ENCODE measurements around the gene KRT85. TPM values are rescaled to one million over a fixed set of nuclear protein-coding genes. Genes with fewer than 3 reads are reported as not detected.

KRT85 gene
- total RNA-seq, 2 experiments from 2014 or later: not detected

DNA sequence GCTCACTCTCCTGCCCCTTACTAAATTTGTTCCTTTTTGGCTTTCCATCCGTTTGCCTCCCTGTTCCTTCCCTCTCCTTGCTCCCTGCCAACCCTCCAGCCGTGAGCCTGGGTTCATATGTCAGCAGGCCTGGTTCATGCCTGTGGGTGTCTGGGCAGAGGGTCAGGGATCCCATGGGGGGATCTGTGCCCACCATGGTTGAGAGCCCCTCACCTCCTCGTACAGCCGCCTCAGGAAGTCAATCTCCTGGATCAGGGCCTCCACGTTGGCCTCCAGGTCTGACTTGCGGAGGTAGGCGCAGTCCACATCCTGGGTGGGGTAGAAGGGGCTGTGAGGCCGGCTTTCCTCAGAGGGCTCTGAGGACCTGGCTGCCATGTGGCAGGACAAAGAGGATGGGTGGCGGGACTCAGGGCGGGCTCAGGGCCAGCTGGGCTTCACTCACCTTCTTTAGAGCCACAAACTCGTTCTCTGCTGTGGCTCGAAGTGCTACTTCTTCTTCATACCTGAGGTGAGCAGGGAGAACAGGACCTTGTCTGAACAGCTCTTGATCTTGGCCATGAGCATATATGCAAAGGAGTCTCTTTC is 49.7 kb downstream of the KRT85 start:
- H3K27me3 ChIP-seq (ENCODE audit: control insufficient read depth in 1 of 2, insufficient read depth in 2 of 2, low read length in 2 of 2): peaks cover 10% of the 10 kb centered on the region in 2 experiments
- H3K4me3 Mint-ChIP-seq: no peak overlapping the region
- no peak overlapping the region for H3K4me3 ChIP-seq (ENCODE audit: low read length)
- ChIA-PET CTCF (no interaction called here), POLR2A (no interaction called here)
- no peaks in the 10 kb centered on the region for H3K9me3 Mint-ChIP-seq
- no peaks in the 10 kb centered on the region for H3K36me3 ChIP-seq (ENCODE audit: insufficient read depth, low read length)
- H3K4me1 ChIP-seq (ENCODE audit: insufficient read depth, low read length): peaks cover 2% of the 10 kb centered on the region
- ATAC-seq (ENCODE audit: poor library complexity): no peak
- intact Hi-C loops (cut with DNase I, micrococcal nuclease): no loop called here
- no peak overlapping the region for H3K27ac ChIP-seq (ENCODE audit: low read depth in 1 of 2, low read length in 2 of 2)
- H3K27me3 Mint-ChIP-seq: peaks cover 56% of the 10 kb centered on the region
- no peaks in the 10 kb centered on the region for H3K9me3 ChIP-seq (ENCODE audit: control insufficient read depth in 1 of 2, insufficient read depth in 1 of 2, low read length in 2 of 2)
- DNase-seq: peak in 1 of 14 experiments; percentile 25
- TF ChIP-seq CTCF (IDR thresholded peaks at IDR 0.05): no peak
- no peaks in the 10 kb centered on the region for H3K4me1 Mint-ChIP-seq (ENCODE audit: low read depth)
- H3K27ac Mint-ChIP-seq: no peak overlapping the region
- H3K36me3 Mint-ChIP-seq (ENCODE audit: low read depth): no peaks in the 10 kb centered on the region

- H3K9me3 ChIP-seq (ENCODE audit: control insufficient read depth in 1 of 2, insufficient read depth in 1 of 2, low read length in 2 of 2): no peaks in the 10 kb centered on the region
- intact Hi-C loops (cut with DNase I, micrococcal nuclease): no loop called here
- H3K4me3 ChIP-seq (ENCODE audit: low read length): no peak overlapping the region
- no peak overlapping the region for H3K4me3 Mint-ChIP-seq
- H3K9me3 Mint-ChIP-seq: no peaks in the 10 kb centered on the region
- POLR2A ChIA-PET: no interaction called here
- ATAC-seq (ENCODE audit: poor library complexity): no peak
- H3K27ac ChIP-seq (ENCODE audit: low read depth in 1 of 2, low read length in 2 of 2): no peak overlapping the region
- H3K27me3 ChIP-seq (ENCODE audit: control insufficient read depth in 1 of 2, insufficient read depth in 2 of 2, low read length in 2 of 2): peaks cover 11 to 18% of the 10 kb centered on the region in 2 experiments
- H3K36me3 ChIP-seq (ENCODE audit: insufficient read depth, low read length): no peaks in the 10 kb centered on the region
- H3K27ac Mint-ChIP-seq: no peak overlapping the region
- CTCF ChIA-PET: no interaction called here
- no peaks in the 10 kb centered on the region for H3K36me3 Mint-ChIP-seq (ENCODE audit: low read depth)
- no peak for TF ChIP-seq CTCF (IDR thresholded peaks at IDR 0.05)
- H3K4me1 Mint-ChIP-seq (ENCODE audit: low read depth): no peaks in the 10 kb centered on the region
- peaks cover 56% of the 10 kb centered on the region for H3K27me3 Mint-ChIP-seq
- peaks cover 2% of the 10 kb centered on the region for H3K4me1 ChIP-seq (ENCODE audit: insufficient read depth, low read length)
- peak in 1 of 14 experiments; percentile 17 for DNase-seq
Observed at GRCh38 chr12:52316701-52317100, 50.6 kb downstream of the KRT85 start.

GRCh38 chr12:52316290-52316689 is 51.0 kb downstream of the KRT85 start:
- intact Hi-C loops (cut with DNase I, micrococcal nuclease): no loop called here
- H3K9me3 ChIP-seq (ENCODE audit: control insufficient read depth in 1 of 2, insufficient read depth in 1 of 2, low read length in 2 of 2): no peaks in the 10 kb centered on the region
- no peak for TF ChIP-seq CTCF (IDR thresholded peaks at IDR 0.05)
- H3K27me3 Mint-ChIP-seq: peaks cover 57% of the 10 kb centered on the region
- no peak overlapping the region for H3K27ac ChIP-seq (ENCODE audit: low read depth in 1 of 2, low read length in 2 of 2)
- POLR2A ChIA-PET: no interaction called here
- peak in 1 of 14 experiments; percentile 20 for DNase-seq
- H3K27me3 ChIP-seq (ENCODE audit: control insufficient read depth in 1 of 2, insufficient read depth in 2 of 2, low read length in 2 of 2): peaks cover 7 to 22% of the 10 kb centered on the region in 2 experiments
- H3K27ac Mint-ChIP-seq: no peak overlapping the region
- H3K36me3 Mint-ChIP-seq (ENCODE audit: low read depth): no peaks in the 10 kb centered on the region
- ATAC-seq (ENCODE audit: poor library complexity): no peak
- H3K9me3 Mint-ChIP-seq: no peaks in the 10 kb centered on the region
- no peak overlapping the region for H3K4me3 ChIP-seq (ENCODE audit: low read length)
- H3K4me3 Mint-ChIP-seq: no peak overlapping the region
- peaks cover 2% of the 10 kb centered on the region for H3K4me1 ChIP-seq (ENCODE audit: insufficient read depth, low read length)
- H3K36me3 ChIP-seq (ENCODE audit: insufficient read depth, low read length): no peaks in the 10 kb centered on the region
- no peaks in the 10 kb centered on the region for H3K4me1 Mint-ChIP-seq (ENCODE audit: low read depth)
- CTCF ChIA-PET: no interaction called here
